Measurements from ENCODE around the gene LDLRAD4.

Gene LDLRAD4

DNA sequence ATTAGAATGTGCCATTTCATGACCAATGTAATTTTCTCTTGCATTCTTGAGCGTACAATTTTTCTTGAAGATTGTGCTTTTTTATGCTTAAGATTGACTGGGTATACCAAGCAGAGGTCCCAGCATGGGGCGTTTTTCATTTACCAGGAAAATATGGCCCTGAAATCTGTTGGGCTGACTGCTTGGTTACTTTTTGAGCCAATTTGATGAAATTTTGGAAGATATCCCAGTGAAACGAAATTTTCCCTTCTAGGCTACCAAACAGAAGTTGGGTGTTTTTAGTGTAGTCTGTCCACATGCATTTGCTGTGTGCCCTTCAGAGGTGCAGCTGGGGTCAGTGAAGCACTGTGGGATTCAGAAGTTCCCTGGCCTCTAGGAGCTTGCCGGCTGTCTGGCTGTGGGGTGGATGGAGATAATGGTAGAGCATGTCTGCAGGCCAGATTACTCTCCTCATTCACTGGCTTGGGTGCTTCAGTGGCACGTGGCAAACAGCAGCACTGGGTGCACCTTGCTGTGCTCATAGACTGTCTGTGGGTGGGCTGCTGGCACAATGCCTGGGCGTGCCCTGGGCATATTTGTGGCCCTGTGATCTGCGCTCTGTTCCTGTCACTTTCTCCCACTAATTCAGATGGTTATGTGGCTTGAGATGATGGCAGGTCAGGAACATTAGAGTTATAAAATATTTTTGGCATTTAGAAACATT, 73.3 kb downstream of the LDLRAD4 start:
- Mint-ChIP-seq H3K27ac (peak overlapping the region in 2 of 3 experiments; percentile 35 to 36), H3K9me3 (no peaks in the 10 kb centered on the region), H3K27me3 (ENCODE audit: low read depth) (peaks cover 5% of the 10 kb centered on the region), H3K4me3 (no peak overlapping the region), H3K36me3 (ENCODE audit: low read depth) (no peaks in the 10 kb centered on the region), H3K4me1 (peaks cover 46% of the 10 kb centered on the region)
- TF ChIP-seq, protein P1, sequence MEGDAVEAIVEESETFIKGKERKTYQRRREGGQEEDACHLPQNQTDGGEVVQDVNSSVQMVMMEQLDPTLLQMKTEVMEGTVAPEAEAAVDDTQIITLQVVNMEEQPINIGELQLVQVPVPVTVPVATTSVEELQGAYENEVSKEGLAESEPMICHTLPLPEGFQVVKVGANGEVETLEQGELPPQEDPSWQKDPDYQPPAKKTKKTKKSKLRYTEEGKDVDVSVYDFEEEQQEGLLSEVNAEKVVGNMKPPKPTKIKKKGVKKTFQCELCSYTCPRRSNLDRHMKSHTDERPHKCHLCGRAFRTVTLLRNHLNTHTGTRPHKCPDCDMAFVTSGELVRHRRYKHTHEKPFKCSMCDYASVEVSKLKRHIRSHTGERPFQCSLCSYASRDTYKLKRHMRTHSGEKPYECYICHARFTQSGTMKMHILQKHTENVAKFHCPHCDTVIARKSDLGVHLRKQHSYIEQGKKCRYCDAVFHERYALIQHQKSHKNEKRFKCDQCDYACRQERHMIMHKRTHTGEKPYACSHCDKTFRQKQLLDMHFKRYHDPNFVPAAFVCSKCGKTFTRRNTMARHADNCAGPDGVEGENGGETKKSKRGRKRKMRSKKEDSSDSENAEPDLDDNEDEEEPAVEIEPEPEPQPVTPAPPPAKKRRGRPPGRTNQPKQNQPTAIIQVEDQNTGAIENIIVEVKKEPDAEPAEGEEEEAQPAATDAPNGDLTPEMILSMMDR (IDR thresholded peaks at IDR 0.05; ENCODE audit: unreplicated experiment in 3 of 3): no peak

DNA sequence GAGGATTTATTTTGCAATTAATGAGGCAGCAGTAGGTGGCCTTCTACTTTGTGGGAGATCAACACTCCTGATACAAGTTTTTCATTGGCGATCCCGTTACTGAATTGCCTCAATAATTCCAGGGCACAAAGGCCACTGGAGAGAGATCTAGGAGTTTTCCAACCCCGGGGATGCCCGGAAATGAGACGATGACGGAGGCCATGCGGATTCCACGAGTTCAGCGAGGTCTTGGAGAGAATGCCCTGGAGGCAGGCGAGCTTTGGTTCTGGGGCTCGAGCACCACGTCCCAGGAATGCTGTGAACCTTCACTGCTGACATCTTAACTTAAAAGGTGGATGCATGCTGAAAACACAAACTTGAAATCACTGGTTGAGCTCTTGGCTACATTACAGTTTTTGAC, 74.2 kb downstream of the LDLRAD4 start:
- TF ChIP-seq, protein P1 (IDR thresholded peaks at IDR 0.05; ENCODE audit: unreplicated experiment in 3 of 3): no peak
- H3K36me3 Mint-ChIP-seq (ENCODE audit: low read depth): no peaks in the 10 kb centered on the region
- peak overlapping the region in 2 of 3 experiments; percentile 35 to 36 for H3K27ac Mint-ChIP-seq
- peaks cover 41% of the 10 kb centered on the region for H3K4me1 Mint-ChIP-seq
- peaks cover 5% of the 10 kb centered on the region for H3K27me3 Mint-ChIP-seq (ENCODE audit: low read depth)
- H3K4me3 Mint-ChIP-seq: no peak overlapping the region
- H3K9me3 Mint-ChIP-seq: no peaks in the 10 kb centered on the region

DNA sequence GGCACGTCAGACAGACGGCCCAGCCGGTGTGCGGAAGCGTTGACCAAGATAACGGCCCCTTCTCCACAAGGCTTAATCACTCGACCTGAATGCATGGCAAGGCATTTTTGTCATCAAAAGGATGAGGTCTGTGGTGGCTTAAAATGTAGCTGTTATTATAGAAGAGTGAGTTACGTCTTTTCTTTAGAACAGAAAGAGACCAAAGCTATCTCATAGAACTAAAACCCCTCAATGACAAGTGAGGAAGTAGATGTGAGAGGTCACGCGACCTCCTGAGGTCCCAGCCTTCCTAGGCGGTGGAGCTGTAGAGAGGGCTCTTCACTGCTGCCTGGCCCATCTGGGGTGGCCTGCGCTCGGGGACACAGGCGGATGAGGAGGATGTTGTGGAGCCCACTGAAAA, 75.7 kb downstream of the LDLRAD4 start:
- no peak overlapping the region for H3K27ac Mint-ChIP-seq
- no peak overlapping the region for H3K4me3 Mint-ChIP-seq
- H3K4me1 Mint-ChIP-seq: peaks cover 42% of the 10 kb centered on the region
- no peaks in the 10 kb centered on the region for H3K36me3 Mint-ChIP-seq (ENCODE audit: low read depth)
- no peaks in the 10 kb centered on the region for H3K9me3 Mint-ChIP-seq
- peaks cover 5% of the 10 kb centered on the region for H3K27me3 Mint-ChIP-seq (ENCODE audit: low read depth)
- TF ChIP-seq, protein P1 (IDR thresholded peaks at IDR 0.05; ENCODE audit: unreplicated experiment in 3 of 3): no peak

DNA sequence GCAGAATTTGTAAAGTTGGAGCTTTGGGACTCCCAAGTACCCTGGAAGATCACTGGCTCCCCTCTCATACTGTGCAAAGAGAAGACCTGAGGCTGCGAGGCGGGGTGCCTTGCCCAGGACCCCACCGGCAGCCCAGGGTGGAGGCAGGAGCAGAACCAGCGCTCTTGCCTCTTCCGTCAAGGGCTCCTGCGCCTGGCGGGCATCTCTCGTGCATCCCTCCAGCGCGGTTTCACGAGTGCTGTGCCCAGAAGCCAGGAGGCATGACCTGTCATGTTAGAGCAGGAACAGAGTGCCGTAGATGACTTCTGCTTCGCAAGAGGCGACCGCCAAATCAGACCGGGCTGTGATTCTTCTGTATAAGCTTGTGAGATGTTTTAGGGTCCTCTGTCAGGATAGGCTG, 77.3 kb downstream of the LDLRAD4 start:
- Mint-ChIP-seq H3K4me3 (no peak overlapping the region), H3K4me1 (peaks cover 36% of the 10 kb centered on the region), H3K9me3 (no peaks in the 10 kb centered on the region), H3K27me3 (ENCODE audit: low read depth) (peaks cover 5% of the 10 kb centered on the region), H3K27ac (no peak overlapping the region), H3K36me3 (ENCODE audit: low read depth) (no peaks in the 10 kb centered on the region)
- TF ChIP-seq, protein P1 (IDR thresholded peaks at IDR 0.05; ENCODE audit: unreplicated experiment in 3 of 3): no peak

DNA sequence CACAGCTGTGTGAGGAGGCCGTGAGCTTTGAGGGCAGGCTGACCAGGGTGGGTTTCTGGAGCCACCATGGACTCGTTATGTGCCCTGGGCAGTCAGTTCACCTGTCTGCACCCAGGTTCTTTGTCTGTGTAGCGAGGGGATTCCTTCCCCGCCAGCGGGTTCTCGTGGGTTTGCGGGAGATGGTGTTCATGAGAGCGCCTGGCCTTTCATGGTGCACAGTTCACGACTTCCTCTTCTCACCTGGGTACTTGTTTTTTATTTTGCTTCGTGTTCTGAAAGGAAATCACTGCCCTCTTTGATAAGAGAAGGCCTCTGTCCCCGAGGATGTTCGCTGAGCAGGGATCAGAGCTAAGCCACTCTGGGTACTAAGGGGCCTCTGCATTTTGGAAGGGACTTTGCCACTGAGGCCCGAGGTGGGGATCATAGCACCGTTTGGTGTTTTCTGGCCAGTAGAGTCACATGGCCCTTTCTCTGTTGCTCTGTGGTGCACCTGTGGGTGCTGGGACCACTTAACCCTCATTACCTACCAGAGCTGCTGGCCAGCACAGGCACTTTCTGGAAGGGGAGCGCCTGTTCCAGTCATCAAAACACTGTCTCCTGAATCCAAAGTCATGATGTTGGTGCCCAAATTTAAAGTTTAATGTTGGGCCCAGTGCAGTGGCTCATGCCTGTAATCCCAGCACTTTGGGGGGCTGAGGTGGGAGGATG, 78.5 kb downstream of the LDLRAD4 start:
- H3K36me3 Mint-ChIP-seq (ENCODE audit: low read depth): no peaks in the 10 kb centered on the region
- peaks cover 46% of the 10 kb centered on the region for H3K4me1 Mint-ChIP-seq
- TF ChIP-seq, protein P1 (IDR thresholded peaks at IDR 0.05; ENCODE audit: unreplicated experiment in 3 of 3): no peak
- H3K27me3 Mint-ChIP-seq (ENCODE audit: low read depth): peaks cover 5% of the 10 kb centered on the region
- no peak overlapping the region for H3K4me3 Mint-ChIP-seq
- H3K9me3 Mint-ChIP-seq: no peaks in the 10 kb centered on the region
- H3K27ac Mint-ChIP-seq: no peak overlapping the region

All from nephron (organoid).